Lower lobe of right lung (tissue), 2 donors: Measurements from ENCODE around the gene NFATC1. TPM values are rescaled to one million over a fixed set of nuclear protein-coding genes. Genes with fewer than 3 reads are reported as not detected.

ENCODE experiments used
- ATAC-seq, 2 donors: fragments of 200-7000 bp; cut with Tn5 transposase; one replicate each; pipeline ENCODE4 v1.9.1; 2020 to 2022; ENCODE audit warnings: mild to moderate bottlenecking in 2 of 2, moderate library complexity in 2 of 2
- DNase-seq: peaks from one replicate; pipeline ENCODE4 v3.0.0-alpha.2; 2020
- H3K27ac ChIP-seq: fragments of 200-600 bp; one replicate; pipeline ENCODE4 v1.8.0; 2022
- H3K27me3 ChIP-seq: fragments of 200-600 bp; one replicate; pipeline ENCODE4 v1.8.0; 2022; ENCODE audit warnings: low read depth
- H3K36me3 ChIP-seq: fragments of 200-600 bp; one replicate; pipeline ENCODE4 v1.8.0; 2022; ENCODE audit warnings: mild to moderate bottlenecking
- H3K4me1 ChIP-seq: fragments of 200-600 bp; one replicate; pipeline ENCODE4 v1.8.0; 2022
- H3K4me3 ChIP-seq: fragments of 200-600 bp; one replicate; pipeline ENCODE4 v1.8.0; 2022; ENCODE audit warnings: mild to moderate bottlenecking
- H3K9me3 ChIP-seq: fragments of 200-600 bp; one replicate; pipeline ENCODE4 v1.8.0; 2022
- intact Hi-C: fragments of 100-400 bp; cut with DNase I; formaldehyde crosslinking; loops from one replicate; pipeline ENCODE4 v1.11.0; 2022
- total RNA-seq: library from RNA; stranded (reverse); fragmentation: NEBNext Ultra II Directional; extraction: Animal tissue kit (Norgen Biotek cat#: 25700); gene quantifications from one replicate; pipeline ENCODE4 v1.2.1, GENCODE V29; 2021
- TF ChIP-seq, protein P1 (sequence below): fragments of 200-600 bp; IDR thresholded peaks from one replicate; pipeline ENCODE4 v1.8.0; 2022; ENCODE audit warnings: antibody characterized with exemption, mild to moderate bottlenecking
- donor health status: DM: no; HTN: yes; CAD: no; lungs with severe emphysema.

The NFATC1 gene
- total RNA-seq, 1 donor from 2014 or later = 21.4 TPM

DNA sequence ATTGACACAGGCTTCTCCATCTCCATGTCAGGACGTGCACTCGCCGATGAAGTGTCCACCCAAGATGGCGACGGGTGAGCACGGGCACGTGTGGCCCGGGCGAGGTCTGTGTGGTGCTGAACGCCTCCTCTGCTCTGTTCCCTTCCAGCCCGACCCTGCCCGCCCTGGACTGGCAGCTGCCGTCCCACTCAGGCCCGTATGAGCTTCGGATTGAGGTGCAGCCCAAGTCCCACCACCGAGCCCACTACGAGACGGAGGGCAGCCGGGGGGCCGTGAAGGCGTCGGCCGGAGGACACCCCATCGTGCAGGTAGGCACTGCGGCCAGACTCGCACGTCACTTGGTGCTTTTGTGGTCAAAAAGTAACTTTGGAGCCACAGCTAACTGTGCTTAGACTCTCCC lies 37.7 kb downstream of the NFATC1 start:
- Histone ChIP-seq H3K27ac (no peak overlapping the region), H3K36me3 (peaks cover 26% of the 10 kb centered on the region), H3K4me1 (no peaks in the 10 kb centered on the region), H3K9me3 (no peaks in the 10 kb centered on the region), H3K27me3 (no peaks in the 10 kb centered on the region), H3K4me3 (no peak overlapping the region)
- DNase-seq (no peak), ATAC-seq (no peak)
- intact Hi-C loops = no loop called here
- TF ChIP-seq, protein P1, sequence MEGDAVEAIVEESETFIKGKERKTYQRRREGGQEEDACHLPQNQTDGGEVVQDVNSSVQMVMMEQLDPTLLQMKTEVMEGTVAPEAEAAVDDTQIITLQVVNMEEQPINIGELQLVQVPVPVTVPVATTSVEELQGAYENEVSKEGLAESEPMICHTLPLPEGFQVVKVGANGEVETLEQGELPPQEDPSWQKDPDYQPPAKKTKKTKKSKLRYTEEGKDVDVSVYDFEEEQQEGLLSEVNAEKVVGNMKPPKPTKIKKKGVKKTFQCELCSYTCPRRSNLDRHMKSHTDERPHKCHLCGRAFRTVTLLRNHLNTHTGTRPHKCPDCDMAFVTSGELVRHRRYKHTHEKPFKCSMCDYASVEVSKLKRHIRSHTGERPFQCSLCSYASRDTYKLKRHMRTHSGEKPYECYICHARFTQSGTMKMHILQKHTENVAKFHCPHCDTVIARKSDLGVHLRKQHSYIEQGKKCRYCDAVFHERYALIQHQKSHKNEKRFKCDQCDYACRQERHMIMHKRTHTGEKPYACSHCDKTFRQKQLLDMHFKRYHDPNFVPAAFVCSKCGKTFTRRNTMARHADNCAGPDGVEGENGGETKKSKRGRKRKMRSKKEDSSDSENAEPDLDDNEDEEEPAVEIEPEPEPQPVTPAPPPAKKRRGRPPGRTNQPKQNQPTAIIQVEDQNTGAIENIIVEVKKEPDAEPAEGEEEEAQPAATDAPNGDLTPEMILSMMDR = no peak

DNA sequence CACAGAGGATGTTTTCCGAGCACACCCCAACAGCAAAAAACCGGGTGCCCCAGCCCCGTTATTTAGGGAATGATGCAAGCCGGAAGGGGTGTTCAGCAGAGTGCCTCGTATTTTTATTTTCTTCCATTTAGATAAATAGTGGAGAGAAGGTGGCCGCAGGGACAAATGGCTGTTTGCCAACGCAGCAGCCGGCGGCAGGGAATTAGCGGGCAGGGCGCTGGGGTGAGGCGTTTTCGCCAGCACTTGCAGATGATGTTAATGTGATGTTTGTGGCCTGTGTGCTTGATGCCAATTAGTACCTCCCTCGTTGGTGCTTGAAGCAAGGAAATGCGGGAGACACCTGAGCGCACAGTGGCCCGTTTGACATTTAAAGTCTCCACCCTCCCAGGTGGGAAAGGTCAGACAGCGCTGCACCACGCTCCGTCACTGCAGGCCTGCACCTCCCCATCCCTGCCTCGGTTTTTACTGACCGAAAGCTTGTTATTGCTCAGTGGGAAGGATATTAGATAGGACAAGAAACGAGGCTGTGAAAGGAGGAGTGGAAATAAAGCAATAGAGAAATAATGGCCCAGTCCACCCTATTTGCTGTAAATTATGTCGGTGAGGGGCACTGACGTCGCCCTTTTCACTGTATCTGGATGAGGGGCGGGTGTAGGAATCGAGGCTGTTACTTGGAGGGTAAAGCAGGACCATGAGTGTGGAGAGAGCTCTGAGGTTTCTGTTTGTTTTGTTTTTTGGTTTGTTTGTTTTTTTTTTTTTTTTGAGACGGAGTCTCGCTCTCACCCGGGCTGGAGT lies 39.1 kb downstream of the NFATC1 start:
- TF ChIP-seq, protein P1 = no peak
- no peak for ATAC-seq
- no peak for DNase-seq
- Histone ChIP-seq H3K4me3 (no peak overlapping the region), H3K27ac (no peak overlapping the region), H3K36me3 (peaks cover 33% of the 10 kb centered on the region), H3K9me3 (no peaks in the 10 kb centered on the region), H3K4me1 (no peaks in the 10 kb centered on the region), H3K27me3 (no peaks in the 10 kb centered on the region)
- intact Hi-C loops = no loop called here

DNA sequence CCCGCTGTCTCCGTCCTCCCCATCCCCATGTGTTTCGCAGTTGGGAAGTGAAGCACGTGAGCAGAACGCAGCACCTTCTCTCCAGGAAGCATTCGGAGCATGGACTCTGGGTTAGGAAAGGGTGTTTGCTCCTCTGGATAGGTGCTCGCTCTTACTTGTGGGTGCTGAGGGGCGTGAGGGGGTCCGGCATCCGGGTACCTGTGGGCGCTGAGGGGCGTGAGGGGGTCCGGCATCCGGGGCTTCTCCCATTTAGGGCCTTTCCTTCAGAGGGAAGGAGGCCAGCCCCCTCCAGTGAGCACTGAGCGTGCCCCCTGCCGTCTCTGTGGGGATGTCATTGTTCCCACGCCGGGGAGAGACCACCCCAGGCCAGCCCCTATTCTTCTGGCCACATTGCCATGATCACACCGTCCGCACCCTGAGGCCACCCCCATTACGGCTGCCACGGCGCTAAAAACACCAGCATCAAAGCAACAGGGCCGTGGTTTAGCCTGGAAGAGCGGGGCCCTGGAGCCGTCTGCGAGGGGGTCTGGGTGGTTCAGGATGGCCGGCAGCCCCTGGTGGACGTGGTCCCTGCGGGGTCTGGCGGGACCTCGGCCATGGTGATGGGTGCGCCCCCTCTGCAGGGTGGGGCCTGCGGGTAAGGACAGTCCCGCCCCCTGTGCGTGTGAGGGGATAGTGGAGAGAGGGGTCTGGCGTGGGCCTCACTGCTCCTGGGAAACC lies 41.0 kb downstream of the NFATC1 start:
- Histone ChIP-seq H3K27ac (no peak overlapping the region), H3K27me3 (no peaks in the 10 kb centered on the region), H3K4me1 (no peaks in the 10 kb centered on the region), H3K4me3 (no peak overlapping the region), H3K36me3 (peaks cover 36% of the 10 kb centered on the region), H3K9me3 (no peaks in the 10 kb centered on the region)
- no peak for ATAC-seq
- TF ChIP-seq, protein P1 = no peak
- DNase-seq = no peak
- intact Hi-C loops = no loop called here

DNA sequence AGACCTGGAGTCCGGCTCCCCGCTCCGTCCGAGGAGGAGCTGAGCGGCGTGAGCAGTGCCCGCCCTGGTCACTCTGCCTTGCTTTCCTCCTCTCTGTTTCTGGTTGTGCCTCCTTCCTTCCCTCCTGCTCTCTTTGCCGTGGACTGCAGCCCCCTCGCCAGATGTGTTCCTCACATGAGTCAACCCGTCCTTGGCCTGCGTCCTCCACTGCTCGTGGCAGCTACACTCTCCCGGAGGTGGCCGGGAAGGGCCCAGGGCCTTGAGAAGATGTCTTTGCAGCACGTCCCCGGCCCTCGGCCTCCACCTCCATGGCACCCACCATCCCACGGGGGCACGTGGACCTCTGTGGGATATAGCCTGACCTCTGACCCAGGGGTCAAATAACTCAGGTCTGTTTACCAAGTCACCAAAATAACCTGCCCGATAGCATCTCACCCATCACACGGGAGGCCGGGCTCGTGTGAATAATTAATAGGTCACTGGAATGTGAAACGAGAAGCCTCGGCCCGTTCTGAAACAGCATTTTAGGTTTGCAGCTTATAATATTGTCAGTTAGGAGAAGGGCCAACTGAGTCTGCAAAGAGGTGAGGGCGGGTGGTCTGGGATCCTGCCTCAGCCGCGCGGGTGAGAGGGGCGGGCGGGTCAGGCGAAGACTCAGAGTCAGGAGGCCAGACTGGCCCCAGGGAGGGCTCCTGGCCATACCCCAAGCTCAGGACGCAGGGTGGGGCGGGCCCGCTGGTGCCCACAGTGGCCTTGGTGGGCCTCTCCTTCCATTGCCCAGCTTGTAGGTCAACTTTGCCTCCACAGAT lies 42.6 kb downstream of the NFATC1 start:
- Histone ChIP-seq H3K36me3 (peaks cover 33% of the 10 kb centered on the region), H3K27ac (no peak overlapping the region), H3K9me3 (no peaks in the 10 kb centered on the region), H3K27me3 (no peaks in the 10 kb centered on the region), H3K4me3 (no peak overlapping the region), H3K4me1 (no peaks in the 10 kb centered on the region)
- intact Hi-C loops = no loop called here
- TF ChIP-seq, protein P1 = no peak
- DNase-seq (no peak), ATAC-seq (no peak)

DNA sequence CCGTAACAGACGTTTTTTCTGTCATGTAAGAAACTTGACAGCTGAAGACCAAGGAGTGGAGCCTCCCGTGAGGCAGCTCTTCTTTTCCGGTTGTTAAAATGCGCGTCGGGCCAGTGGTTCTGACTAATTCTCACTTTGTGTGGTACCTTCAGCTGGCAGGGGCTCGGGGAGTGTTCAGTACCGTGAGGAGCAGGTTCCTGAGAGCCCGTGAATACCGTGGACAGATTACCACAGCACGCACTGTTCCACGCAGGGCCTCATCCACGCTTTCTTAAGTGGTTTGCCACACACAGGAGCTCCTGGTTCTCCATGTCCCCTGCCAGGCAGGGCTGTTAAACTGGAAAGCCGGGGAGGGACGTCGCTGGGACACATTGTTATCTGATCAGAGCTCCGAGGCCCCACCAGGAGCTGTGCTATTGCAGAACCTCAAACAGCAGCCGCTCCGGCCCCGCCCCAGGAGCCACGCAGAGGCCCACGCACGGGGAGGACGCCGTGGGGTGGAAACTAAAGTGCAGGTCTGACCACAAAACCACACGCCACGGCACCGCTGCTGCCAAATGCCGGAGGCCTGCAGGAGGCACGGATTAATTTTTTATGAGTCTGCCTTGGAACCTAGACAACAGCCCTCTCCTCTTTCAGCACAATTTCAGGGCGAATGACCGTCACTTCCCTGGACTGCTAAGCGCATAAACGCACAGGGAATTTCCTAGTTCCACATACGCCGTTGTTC lies 43.3 kb downstream of the NFATC1 start:
- Histone ChIP-seq H3K27ac (no peak overlapping the region), H3K4me3 (no peak overlapping the region), H3K36me3 (peaks cover 25% of the 10 kb centered on the region), H3K9me3 (no peaks in the 10 kb centered on the region), H3K4me1 (no peaks in the 10 kb centered on the region), H3K27me3 (no peaks in the 10 kb centered on the region)
- intact Hi-C loops = no loop called here
- TF ChIP-seq, protein P1 = no peak
- ATAC-seq (no peak), DNase-seq (no peak)
